ENCODE results near the gene TMEM151B. TPM values are rescaled to one million over a fixed set of nuclear protein-coding genes. Genes with fewer than 3 reads are reported as not detected.

The TMEM151B gene
- total RNA-seq, 1 experiment from 2014 or later: not detected

- CTCF ChIA-PET: interaction anchor here (0.6 to 1.7 kb wide), 6 partner anchors 9 to 117 kb away, joined by 3 to 15 read pairs (median 6); partner anchors contain the start of gene HSP90AB1
- intact Hi-C loops (cut with micrococcal nuclease): no loop called here
- Histone ChIP-seq H3K9me3 (ENCODE audit: low read length) (no peaks in the 10 kb centered on the region), H3K9ac (ENCODE audit: low read length) (peak overlapping the region; percentile 91), H3K4me2 (ENCODE audit: low read length) (peak overlapping the region; percentile 100), H4K20me1 (ENCODE audit: low read length) (peaks cover 47% of the 10 kb centered on the region), H3F3A (ENCODE audit: low read length, unreplicated experiment) (peaks cover 34% of the 10 kb centered on the region), H3K9me2 (replicated peaks; ENCODE audit: low read length) (no peaks in the 10 kb centered on the region), H2AFZ (ENCODE audit: low read length) (peak overlapping the region; percentile 73), H3K4me3 (ENCODE audit: low read length) (peak overlapping the region; percentile 81), H3K27ac (ENCODE audit: low read length) (peak overlapping the region; percentile 71), H3K79me2 (ENCODE audit: low read length) (peaks cover 33% of the 10 kb centered on the region), H3K36me3 (ENCODE audit: low read depth, low read length) (peaks cover 34% of the 10 kb centered on the region), H3K27me3 (ENCODE audit: low read length) (no peaks in the 10 kb centered on the region), H3K4me1 (ENCODE audit: insufficient read depth, low read length) (peaks cover 21% of the 10 kb centered on the region)
- ATAC-seq (peak; percentile 11), DNase-seq (peak; percentile 45)
- TF ChIP-seq EZH2 (IDR thresholded peaks at IDR 0.05; ENCODE audit: low read length, unreplicated experiment) (no peak), CTCF (conservative IDR thresholded peaks at IDR 0.05; ENCODE audit: low read depth, low read length) (no peak), EZH2phosphoT487 (IDR thresholded peaks at IDR 0.05; ENCODE audit: borderline replicate concordance, low read length) (no peak)
- BruUV-seq (replicated peaks): TSS peak; percentile 22
- POLR2A ChIA-PET (ENCODE audit: unreplicated experiment): interaction anchor here (0.6 to 1.3 kb wide), 4 partner anchors 9 to 144 kb away, joined by 5 to 24 read pairs (median 8); partner anchors contain the start of gene HSP90AB1
Observed at GRCh38 chr6:44255871-44256774, 14.1 kb upstream of the TMEM151B start.

GRCh38 chr6:44256775-44257024 is 13.6 kb upstream of the TMEM151B start:
- ATAC-seq: no peak
- Histone ChIP-seq H3K4me1 (ENCODE audit: insufficient read depth, low read length) (peaks cover 19% of the 10 kb centered on the region), H3F3A (ENCODE audit: low read length, unreplicated experiment) (peaks cover 29% of the 10 kb centered on the region), H3K27me3 (ENCODE audit: low read length) (no peaks in the 10 kb centered on the region), H3K9ac (ENCODE audit: low read length) (peak overlapping the region; percentile 91), H3K4me2 (ENCODE audit: low read length) (peak overlapping the region; percentile 100), H3K4me3 (ENCODE audit: low read length) (peak overlapping the region; percentile 81), H3K9me3 (ENCODE audit: low read length) (no peaks in the 10 kb centered on the region), H4K20me1 (ENCODE audit: low read length) (peaks cover 41% of the 10 kb centered on the region), H2AFZ (ENCODE audit: low read length) (peak overlapping the region; percentile 73), H3K9me2 (replicated peaks; ENCODE audit: low read length) (no peaks in the 10 kb centered on the region), H3K36me3 (ENCODE audit: low read depth, low read length) (peaks cover 29% of the 10 kb centered on the region), H3K27ac (ENCODE audit: low read length) (peak overlapping the region; percentile 71), H3K79me2 (ENCODE audit: low read length) (peaks cover 27% of the 10 kb centered on the region)
- no peak for DNase-seq
- BruUV-seq (replicated peaks): no TSS peak
- CTCF ChIA-PET: interaction anchor here (0.6 to 1.7 kb wide), 6 partner anchors 10 to 117 kb away, joined by 3 to 15 read pairs (median 6); partner anchors contain the start of gene HSP90AB1
- POLR2A ChIA-PET (ENCODE audit: unreplicated experiment): interaction anchor here (0.6 to 1.3 kb wide), 4 partner anchors 9 to 144 kb away, joined by 4 to 10 read pairs (median 5); partner anchors contain the start of gene HSP90AB1
- TF ChIP-seq CTCF (conservative IDR thresholded peaks at IDR 0.05; ENCODE audit: low read depth, low read length) (no peak), EZH2 (IDR thresholded peaks at IDR 0.05; ENCODE audit: low read length, unreplicated experiment) (no peak), EZH2phosphoT487 (IDR thresholded peaks at IDR 0.05; ENCODE audit: borderline replicate concordance, low read length) (no peak)
- intact Hi-C loops (cut with micrococcal nuclease): loop anchor here (1.0 kb wide), 1 partner anchor 84 kb away; no protein-coding TSS in a partner anchor

All from PC-3 (cell line).